BE2C (cell line): ENCODE measurements around the gene ACBD4.

ENCODE experiments used
- DNase-seq: peaks from one replicate; pipeline ENCODE4 v3.0.0-alpha.2; 2020
- H3K27me3 ChIP-seq: fragments of 250-450 bp; sonication (Bioruptor Pico); 2 replicates; pipeline ENCODE4 v1.5.1; 2020; ENCODE audit warnings: mild to moderate bottlenecking
- H3K36me3 ChIP-seq: fragments of 250-450 bp; sonication (Bioruptor Pico); 2 replicates; pipeline ENCODE4 v1.5.1; 2020; ENCODE audit warnings: mild to moderate bottlenecking
- H3K4me1 ChIP-seq: fragments of 250-450 bp; sonication (Bioruptor Pico); 2 replicates; pipeline ENCODE4 v1.5.1; 2020
- H3K4me3 ChIP-seq: 2 replicates; pipeline ENCODE4 v1.5.1; 2011; ENCODE audit warnings: low read depth, low read length
- H3K9me3 ChIP-seq: fragments of 250-450 bp; sonication (Bioruptor Pico); 2 replicates; pipeline ENCODE4 v1.5.1; 2020
- TF ChIP-seq, protein P1 (sequence below): IDR thresholded peaks from 2 replicates; pipeline ENCODE4 v1.5.1; 2012; ENCODE audit warnings: mild to moderate bottlenecking, low read depth, low read length

ACBD4 gene

DNA sequence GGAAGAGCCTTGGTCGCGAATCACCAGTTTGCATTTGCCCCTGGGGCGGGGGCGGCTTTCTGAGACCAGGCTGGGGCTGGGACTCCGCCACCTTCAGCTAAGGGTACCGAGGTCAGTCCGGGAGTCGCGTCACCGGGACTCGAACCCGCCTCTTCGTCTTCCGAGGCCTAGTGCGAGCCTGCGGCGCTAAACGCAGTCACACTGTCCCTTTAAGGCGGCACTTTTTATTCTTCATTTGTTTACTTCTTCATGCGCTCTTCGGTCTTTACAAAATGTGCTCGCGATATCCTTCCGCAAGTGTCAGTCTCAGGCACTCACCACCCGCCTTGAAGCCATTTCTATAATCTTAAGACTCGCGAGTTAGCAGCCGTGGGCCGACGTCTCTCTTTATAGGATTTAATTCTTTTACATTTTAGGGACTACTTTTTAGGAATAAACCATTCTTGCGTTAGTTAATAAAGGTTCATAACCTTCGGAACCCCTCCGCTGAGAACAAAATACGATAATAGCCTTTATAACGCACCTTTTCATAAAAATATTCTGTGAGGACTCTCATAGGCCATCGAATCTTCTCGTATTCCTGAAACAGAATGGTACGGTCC, 12.2 kb downstream of the ACBD4 start:
- Histone ChIP-seq H3K9me3 (no peaks in the 10 kb centered on the region), H3K27me3 (no peaks in the 10 kb centered on the region), H3K36me3 (no peaks in the 10 kb centered on the region), H3K4me3 (peak overlapping the region; percentile 75), H3K4me1 (peaks cover 3% of the 10 kb centered on the region; the same call in 1 of the 2 replicates)
- TF ChIP-seq, protein P1, sequence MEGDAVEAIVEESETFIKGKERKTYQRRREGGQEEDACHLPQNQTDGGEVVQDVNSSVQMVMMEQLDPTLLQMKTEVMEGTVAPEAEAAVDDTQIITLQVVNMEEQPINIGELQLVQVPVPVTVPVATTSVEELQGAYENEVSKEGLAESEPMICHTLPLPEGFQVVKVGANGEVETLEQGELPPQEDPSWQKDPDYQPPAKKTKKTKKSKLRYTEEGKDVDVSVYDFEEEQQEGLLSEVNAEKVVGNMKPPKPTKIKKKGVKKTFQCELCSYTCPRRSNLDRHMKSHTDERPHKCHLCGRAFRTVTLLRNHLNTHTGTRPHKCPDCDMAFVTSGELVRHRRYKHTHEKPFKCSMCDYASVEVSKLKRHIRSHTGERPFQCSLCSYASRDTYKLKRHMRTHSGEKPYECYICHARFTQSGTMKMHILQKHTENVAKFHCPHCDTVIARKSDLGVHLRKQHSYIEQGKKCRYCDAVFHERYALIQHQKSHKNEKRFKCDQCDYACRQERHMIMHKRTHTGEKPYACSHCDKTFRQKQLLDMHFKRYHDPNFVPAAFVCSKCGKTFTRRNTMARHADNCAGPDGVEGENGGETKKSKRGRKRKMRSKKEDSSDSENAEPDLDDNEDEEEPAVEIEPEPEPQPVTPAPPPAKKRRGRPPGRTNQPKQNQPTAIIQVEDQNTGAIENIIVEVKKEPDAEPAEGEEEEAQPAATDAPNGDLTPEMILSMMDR = no peak
- peak; percentile 81 for DNase-seq

DNA sequence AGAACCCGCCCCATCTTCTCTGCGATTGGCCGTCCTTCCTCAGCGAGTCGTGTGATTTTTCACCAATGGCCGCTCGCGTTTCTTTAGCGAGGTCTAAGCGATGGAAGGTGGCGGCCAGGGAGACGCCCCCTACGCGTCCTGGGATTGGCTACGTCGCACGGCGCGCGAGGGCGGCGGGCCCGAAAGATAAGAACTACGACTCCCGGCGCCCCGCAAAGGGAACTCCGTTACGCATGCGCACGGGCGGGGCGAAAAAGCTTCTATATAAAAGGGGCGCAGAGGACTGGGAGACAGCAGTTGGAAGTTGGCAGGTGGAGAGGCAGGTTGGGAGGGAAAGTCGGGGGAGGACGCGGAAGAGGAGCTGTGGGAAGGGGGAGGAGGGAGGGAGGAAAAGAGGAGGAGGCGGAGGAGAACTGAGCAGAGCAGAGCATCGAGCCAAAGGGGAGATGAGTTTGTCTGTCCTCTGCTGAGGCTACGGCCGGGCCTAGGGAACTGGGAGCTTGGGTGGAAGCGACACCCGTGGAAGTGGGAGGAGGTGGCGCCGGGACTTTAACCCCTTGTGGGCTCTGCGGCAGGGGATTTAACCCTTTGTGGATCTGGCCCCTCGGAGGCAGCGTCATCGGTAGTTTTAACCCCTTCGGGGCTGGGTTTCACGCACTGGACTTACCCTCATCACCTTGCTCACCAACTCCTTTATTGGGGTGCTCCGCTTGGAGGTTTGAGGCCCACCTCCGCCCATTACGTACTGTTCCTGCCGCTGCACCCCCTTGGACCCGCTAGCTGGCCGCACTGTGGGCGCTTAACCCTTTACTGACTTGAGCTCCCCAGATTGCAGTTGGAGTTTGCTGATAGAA, 12.9 kb downstream of the ACBD4 start, which contains the start of gene HEXIM1:
TSS of gene HEXIM1 (plus strand) at position 293 of the 854 bp plus-strand sequence. CDS start 716 bp downstream, outside the sequence.
- Histone ChIP-seq H3K4me3 (peak within 1 kb of the TSS; percentile 87), H3K36me3 (no peaks in the 10 kb centered on the region), H3K9me3 (no peaks in the 10 kb centered on the region), H3K4me1 (peaks cover 3% of the 10 kb centered on the region; the same call in 1 of the 2 replicates), H3K27me3 (no peaks in the 10 kb centered on the region)
- TF ChIP-seq, protein P1 = no peak
- peak; percentile 99 for DNase-seq

DNA sequence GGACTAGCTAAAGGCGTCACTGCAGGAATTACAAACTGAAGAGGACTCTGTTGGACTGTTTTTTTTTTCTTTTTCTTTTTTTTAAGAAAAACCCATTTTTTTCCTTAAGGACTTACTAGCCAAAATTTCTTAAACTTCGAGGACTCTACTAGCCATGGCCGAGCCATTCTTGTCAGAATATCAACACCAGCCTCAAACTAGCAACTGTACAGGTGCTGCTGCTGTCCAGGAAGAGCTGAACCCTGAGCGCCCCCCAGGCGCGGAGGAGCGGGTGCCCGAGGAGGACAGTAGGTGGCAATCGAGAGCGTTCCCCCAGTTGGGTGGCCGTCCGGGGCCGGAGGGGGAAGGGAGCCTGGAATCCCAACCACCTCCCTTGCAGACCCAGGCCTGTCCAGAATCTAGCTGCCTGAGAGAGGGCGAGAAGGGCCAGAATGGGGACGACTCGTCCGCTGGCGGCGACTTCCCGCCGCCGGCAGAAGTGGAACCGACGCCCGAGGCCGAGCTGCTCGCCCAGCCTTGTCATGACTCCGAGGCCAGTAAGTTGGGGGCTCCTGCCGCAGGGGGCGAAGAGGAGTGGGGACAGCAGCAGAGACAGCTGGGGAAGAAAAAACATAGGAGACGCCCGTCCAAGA, 13.7 kb downstream of the ACBD4 start:
- TF ChIP-seq, protein P1 = peak; percentile 88
- Histone ChIP-seq H3K36me3 (no peaks in the 10 kb centered on the region), H3K9me3 (no peaks in the 10 kb centered on the region), H3K27me3 (no peaks in the 10 kb centered on the region), H3K4me3 (peak overlapping the region; percentile 87), H3K4me1 (peaks cover 3% of the 10 kb centered on the region; the same call in 1 of the 2 replicates)
- DNase-seq = peak; percentile 96

DNA sequence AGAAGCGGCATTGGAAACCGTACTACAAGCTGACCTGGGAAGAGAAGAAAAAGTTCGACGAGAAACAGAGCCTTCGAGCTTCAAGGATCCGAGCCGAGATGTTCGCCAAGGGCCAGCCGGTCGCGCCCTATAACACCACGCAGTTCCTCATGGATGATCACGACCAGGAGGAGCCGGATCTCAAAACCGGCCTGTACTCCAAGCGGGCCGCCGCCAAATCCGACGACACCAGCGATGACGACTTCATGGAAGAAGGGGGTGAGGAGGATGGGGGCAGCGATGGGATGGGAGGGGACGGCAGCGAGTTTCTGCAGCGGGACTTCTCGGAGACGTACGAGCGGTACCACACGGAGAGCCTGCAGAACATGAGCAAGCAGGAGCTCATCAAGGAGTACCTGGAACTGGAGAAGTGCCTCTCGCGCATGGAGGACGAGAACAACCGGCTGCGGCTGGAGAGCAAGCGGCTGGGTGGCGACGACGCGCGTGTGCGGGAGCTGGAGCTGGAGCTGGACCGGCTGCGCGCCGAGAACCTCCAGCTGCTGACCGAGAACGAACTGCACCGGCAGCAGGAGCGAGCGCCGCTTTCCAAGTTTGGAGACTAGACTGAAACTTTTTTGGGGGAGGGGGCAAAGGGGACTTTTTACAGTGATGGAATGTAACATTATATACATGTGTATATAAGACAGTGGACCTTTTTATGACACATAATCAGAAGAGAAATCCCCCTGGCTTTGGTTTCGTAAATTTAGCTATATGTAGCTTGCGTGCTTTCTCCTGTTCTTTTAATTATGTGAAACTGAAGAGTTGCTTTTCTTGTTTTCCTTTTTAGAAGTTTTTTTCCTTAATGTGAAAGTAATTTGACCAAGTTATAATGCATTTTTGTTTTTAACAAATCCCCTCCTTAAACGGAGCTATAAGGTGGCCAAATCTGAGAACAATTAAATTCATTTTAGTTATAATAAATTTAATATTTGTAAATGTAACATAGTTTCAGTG, 14.5 kb downstream of the ACBD4 start:
- peak; percentile 58 for DNase-seq
- no peaks in the 10 kb centered on the region for H3K9me3 ChIP-seq
- TF ChIP-seq, protein P1 = no peak

DNA sequence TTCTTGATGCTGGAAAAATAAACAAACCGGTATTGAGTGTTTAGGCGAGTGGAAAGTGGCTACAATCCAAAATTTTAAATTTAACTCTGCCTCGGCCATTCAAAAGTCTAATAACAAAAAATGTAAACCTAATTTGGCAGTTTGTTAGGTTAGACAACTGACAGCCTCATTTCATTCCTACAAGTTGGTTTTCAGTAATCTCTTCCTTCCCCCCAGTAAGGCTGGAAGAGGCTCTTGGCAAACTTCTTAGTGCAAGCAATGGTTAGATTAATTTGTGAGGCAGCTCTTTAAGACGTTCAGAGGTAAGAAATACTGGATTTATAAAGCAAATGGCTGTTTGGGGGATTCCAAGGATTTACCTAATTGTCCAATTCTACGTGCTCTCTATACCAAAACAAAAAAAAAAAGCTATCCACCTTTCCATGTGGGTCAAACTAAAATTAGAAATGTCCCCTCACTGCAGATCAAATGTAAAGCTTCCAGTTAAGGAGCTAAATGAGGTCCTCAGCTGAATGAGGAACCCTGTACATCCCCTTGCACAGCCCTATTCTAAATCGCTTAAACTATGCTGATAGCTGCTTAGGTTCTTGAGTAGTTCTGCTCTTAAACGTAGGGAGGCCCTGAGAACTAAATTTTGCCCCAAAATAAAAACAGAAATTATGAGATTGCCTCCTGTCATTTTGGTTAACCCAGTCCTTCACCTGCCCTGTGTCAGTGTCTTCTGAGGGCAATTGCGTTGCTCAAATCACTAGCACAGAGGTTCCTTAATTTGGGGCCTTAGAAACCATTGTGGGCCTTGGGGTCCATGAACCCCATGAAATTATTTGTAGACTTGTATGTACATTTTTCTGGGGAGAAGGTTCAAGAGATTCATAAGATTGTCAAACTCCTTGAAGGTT, 15.7 kb downstream of the ACBD4 start:
- no peaks in the 10 kb centered on the region for H3K27me3 ChIP-seq
- peak overlapping the region; percentile 87 for H3K4me3 ChIP-seq
- DNase-seq = no peak
- no peaks in the 10 kb centered on the region for H3K9me3 ChIP-seq
- H3K4me1 ChIP-seq = peaks cover 3% of the 10 kb centered on the region; the same call in 1 of the 2 replicates
- TF ChIP-seq, protein P1 = no peak
- H3K36me3 ChIP-seq = no peaks in the 10 kb centered on the region

More for the DNA sequence above, 14.5 kb downstream of the ACBD4 start:
- Histone ChIP-seq H3K4me1 (peaks cover 3% of the 10 kb centered on the region; the same call in 1 of the 2 replicates), H3K36me3 (no peaks in the 10 kb centered on the region), H3K4me3 (peak overlapping the region; percentile 87), H3K27me3 (no peaks in the 10 kb centered on the region)
